Measurements from ENCODE around the gene DNAJC8. TPM values are rescaled to one million over a fixed set of nuclear protein-coding genes. Genes with fewer than 3 reads are reported as not detected.

The DNAJC8 gene, protein sequence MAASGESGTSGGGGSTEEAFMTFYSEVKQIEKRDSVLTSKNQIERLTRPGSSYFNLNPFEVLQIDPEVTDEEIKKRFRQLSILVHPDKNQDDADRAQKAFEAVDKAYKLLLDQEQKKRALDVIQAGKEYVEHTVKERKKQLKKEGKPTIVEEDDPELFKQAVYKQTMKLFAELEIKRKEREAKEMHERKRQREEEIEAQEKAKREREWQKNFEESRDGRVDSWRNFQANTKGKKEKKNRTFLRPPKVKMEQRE
- total RNA-seq, result 100 and 102 TPM in 2 replicates

DNA sequence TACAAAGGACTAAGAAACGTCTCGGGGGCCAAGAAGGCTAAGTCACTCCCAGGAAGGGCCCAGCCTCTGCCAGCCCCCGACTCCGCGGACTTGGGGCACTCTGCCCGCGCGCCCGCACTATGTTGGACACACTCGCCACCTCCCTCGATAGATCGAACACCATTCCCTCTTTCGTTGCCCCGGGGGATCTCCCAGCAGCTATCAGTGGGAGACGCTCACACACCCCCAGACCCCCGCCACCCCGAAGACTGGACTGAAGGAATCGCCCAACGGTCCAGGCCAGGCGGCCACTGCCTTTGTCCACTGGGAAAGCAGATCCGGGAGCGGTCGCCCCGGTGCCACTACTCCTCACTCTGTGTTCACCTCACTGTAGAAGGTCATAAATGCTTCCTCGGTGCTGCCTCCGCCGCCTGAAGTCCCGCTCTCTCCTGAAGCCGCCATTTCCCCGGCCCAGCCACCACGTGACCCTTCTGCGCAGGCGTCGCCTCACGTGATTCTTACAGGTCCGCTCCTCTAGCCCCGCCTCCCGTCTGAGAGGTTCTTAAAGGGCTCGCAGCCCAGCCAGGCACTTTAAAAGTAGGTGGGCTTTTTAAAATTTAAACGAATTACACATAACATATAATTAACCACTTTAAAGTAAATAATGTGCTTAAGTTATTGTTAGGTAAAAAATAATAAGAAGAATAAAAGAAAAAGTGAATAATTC, at the start of gene DNAJC8:
Gene DNAJC8, minus strand, starts transcription at position 472 of the 706 bp plus-strand sequence. Its CDS starts 31 bp downstream, at position 441.
- intact Hi-C loops (cut with micrococcal nuclease), result loop anchor here (2.0 kb wide), 1 partner anchor 460 kb away; the partner anchor contains the start of gene STX12

DNA sequence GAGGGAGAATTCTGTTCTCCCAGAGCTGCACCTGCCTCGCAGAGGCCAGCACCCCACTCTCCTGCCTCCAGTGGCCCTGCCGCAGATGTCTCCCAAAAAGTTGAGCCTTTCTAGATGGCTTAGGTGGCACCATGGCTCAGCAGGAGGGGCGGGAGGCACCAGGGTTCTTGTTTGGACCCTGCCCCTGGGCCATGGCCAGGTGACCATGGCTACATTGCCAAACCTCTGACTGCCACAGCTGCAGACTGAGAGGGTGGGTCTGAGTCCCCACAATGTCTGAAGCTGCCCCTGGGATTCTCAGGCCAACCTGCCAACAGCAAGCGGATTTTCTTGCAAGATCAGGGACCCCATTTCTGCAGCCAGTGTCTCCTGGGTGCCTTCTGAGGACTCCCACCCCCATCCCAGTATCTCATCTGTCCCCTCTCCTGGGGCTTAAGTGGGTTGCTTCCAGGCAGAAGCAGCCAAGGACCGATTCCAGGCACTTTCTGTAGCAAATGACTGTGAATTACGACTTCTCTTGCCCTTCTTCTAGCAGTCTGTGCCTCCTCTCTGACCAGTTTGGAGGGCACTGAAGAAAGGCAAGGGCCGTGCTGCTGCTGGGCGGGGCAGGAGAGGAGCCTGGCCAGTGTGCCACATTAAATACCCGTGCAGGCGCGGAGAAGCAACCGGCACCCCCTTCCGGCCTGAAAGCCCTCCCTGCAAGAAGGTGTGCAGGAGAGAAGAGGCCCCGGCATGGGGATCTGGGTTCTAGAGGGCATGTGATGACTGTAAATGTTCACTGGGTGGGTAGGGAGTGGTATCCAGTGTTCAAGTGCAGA, 49.0 kb upstream of the DNAJC8 start:
- intact Hi-C loops (cut with micrococcal nuclease), result no loop called here

DNA sequence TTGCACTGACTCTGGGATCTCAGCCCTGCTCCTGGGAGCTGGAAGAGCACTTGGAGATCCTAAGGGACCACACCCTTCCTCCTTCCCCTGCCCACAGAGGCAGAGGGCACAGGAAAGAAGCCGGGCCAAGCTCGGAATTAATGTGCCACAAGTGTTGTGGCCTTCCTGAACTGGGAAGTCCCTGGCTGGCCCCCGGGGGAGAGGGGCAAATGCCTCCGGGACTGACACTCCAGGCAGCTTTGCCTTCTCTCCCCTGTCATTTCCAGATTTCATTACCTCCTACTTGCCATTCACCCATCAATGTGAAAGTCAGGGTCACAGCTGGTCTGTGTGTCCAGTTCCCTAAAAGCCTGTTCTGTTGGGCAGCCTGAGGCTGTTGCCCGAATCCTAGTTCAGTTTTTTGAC, 48.1 kb upstream of the DNAJC8 start:
- intact Hi-C loops (cut with micrococcal nuclease), result no loop called here

DNA sequence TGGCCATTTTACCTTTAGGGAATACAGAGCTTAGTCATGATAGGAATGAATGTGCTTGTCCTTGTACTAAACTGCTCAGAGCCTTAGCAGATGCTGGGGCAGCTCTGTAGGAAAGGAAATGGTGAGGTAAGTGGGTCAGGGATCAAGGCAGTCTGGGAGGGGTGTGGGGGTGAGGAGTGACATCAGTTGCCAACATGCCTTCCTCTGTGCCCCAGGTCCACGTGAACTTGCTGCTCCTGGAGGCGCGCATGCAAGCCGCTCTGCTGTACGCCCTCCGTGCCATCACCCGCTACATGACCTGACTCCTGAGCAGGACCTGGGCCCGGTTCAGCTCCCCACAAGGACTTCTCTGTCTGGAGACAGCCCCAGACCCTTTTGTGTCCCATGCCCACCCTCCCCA, 47.7 kb upstream of the DNAJC8 start:
- intact Hi-C loops (cut with micrococcal nuclease), result no loop called here

DNA sequence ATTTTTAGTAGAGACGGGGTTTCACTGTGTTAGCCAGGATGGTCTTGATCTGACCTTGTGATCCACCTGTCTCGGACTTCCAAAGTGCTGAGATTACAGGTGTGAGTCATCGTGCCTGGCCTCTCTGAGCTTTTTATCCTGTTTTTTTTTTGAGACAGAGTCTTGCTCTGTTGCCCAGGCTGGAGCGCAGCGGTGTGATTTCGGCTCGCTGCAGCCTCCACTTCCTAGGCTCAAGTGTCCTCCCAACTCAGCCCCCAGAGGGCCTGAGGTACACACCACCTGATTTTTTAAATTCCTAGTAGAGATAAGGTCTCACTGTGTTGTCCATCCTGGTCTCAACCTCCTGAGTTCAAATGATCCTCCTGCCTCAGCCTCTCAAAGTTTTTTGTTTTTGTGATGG, 46.9 kb upstream of the DNAJC8 start:
- intact Hi-C loops (cut with micrococcal nuclease), result no loop called here

DNA sequence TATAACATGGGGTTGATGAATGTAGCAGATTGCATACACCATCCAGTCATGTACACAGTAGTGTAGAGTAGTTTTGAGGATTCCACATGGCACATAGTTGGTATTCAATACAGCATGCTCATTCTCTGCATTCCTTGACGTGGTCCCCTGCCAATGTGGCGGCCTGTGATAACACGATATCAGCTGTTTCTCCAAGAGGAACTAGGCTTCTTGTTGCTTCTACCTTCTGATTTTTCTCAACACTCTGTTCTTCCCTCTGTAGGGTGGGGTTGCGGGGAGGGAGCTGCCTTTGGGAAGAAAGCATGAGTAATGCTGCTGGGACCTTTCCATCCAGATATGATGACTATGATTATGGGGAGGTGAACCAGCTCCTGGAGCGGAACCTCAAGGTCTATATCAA, 45.9 kb upstream of the DNAJC8 start:
- intact Hi-C loops (cut with micrococcal nuclease), result no loop called here

DNA sequence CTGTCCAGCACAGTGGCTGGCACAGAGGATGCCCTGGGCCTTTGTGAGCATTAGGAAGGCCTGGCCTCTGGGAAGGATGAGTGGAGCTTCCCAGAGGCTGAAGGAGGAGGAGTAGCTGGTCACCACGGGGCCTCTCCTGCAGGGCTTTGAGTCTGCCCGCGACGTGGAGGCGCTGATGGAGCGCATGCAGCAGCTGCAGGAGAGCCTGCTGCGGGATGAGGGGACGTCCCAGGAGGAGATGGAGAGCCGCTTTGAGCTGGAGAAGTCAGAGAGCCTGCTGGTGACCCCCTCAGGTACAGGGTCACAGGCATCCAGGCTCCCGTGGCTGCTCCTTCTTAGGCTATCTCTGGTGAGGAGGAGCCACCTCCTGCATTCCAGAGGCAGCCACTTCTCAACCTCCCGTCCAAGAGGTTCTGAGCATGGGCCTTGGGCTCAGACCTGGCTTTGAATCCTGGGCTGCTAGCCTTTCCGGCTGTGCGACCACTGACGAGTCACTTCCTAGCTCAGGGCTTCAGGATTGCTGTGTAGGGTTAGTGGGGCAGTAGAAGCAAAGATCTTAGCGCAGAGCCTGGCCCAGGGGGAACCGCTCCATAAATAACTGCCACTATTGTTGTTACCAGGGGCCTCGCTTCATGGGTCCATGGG, 40.5 kb upstream of the DNAJC8 start:
- intact Hi-C loops (cut with micrococcal nuclease), result no loop called here

DNA sequence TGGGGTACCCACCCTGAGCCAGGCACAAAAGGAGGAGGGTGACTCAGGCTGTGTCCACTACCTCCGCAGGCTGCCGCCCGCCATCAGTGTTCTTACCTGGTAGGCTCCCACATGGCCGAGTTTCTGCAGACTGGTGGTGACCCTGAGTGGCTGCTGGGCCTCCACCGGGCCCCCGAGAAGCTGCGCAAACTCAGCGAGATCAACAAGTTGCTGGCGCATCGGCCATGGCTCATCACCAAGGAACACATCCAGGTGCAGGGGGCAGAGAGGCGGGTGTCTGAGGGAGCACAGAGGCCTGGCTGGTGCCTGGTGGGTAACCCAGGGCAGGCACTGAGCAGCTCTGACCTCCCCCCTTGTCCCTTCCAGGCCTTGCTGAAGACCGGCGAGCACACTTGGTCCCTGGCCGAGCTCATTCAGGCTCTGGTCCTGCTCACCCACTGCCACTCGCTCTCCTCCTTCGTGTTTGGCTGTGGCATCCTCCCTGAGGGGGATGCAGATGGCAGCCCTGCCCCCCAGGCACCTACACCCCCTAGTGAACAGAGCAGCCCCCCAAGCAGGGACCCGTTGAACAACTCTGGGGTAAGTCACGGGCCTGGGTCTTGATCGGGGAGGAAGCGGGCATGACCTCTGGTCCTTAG, 39.5 kb upstream of the DNAJC8 start:
- intact Hi-C loops (cut with micrococcal nuclease), result no loop called here

DNA sequence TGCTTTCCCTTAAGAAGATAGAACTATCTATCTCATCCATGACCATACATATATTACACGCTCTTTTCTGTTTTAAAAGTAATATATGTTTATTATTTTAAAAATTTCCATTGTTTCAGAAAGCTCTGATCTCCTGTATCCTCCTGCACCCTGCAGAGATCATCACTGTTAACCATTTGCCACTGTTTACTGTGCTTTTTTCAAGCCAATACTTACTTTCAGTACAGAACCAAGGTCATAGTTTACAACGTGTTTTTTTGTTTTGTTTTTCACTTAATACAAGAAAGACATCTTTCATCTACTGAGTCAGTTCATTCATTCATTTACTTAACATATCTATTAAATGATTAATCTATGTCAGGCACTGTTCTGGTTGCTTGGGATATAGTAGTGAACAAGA, 36.7 kb upstream of the DNAJC8 start:
- intact Hi-C loops (cut with micrococcal nuclease), result no loop called here

DNA sequence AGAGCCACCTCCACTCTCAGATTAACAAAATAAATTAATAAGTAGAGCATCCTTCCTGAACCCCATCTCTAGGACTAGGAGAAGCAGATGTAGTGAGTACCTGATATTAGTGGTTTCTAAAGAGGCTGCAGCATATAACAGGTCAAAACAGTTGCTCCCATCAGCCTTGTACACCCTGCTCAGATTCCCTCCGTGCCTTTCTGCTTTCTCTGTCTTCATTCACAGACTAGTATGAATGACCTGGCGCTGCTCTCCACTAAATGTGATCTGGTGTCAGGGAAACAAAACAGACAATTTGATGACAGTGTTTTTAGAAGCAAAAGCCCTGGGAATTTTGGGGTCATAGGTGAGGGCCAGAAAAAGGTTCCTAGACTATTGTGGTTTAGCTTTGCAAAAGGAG, 34.8 kb upstream of the DNAJC8 start:
- intact Hi-C loops (cut with micrococcal nuclease), result no loop called here

DNA sequence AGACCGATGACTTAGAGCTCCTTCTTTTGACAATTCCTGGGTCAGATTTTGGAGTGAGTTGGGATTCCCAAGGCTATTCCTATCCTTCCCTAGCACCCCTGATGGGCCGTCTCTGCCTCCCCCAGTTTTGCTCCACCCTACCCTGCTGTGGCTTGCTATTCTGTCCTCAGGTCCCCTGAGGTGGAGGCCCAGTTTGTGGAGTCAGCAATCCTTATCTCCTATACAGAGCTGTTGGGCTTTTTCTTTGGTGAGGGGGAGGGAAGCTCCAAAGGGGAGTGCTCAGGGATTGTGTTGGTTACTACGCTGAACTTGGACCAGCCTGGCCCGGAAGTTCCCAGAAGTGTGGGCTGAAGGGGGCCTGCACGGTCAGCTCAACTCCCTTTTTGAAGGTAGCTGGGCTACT, 34.1 kb upstream of the DNAJC8 start:
- intact Hi-C loops (cut with micrococcal nuclease), result no loop called here

DNA sequence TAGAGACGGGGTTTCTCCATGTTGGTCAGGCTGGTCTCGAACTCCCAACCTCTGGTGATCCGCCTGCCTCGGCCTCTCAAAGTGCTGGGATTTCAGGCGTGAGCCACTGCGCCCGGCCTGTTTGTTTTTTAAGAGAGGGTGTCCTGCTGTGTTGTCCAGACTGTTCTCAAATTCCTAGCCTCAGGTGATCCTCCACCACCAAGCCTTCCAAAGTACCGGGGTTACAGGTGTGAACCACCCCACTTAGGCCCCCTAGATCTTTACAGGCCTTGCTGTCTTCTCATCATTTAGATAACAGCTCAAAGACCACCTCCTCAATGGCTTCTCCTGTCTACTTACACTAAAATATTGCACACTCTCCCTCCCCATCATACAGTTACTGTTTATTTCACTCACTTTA, 32.7 kb upstream of the DNAJC8 start:
- intact Hi-C loops (cut with micrococcal nuclease), result no loop called here

DNA sequence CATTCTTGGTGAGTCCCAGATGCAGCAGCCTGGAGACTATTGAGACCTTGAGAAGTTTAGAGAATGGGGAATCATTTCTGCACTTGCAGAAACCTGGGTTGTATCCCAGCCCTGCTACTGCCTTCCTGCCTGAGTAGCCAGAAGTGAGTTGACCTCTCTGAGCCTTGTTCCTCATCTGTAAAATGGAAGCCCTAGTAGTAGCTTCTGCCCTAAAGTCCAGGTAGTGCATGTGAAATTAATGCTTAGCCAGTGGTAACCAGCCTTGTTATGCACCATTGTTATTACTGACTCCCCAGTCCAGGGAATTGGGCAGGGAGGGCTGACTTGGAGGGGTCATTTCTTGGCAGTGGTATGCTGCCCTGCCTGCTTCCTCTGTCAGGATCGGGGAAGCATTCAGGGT, 32.1 kb upstream of the DNAJC8 start:
- intact Hi-C loops (cut with micrococcal nuclease), result no loop called here

DNA sequence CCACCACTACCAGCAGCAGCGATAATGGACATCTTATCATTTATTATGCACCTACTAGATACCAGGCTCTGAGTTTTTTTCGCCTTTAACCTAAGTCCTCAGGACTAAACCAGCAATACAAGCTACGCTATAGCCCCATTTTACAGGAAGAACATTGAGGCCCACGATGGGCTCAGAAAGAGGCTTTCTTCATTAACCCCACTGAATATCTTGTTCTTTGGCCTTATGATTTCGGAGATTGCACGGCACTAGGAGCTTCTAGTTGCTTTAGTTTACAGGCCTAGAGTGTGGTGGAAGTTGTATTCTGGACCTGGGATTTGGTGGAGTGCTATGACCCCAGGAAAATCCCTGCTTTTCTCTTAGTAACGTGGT, 28.0 kb upstream of the DNAJC8 start:
- intact Hi-C loops (cut with micrococcal nuclease), result no loop called here

DNA sequence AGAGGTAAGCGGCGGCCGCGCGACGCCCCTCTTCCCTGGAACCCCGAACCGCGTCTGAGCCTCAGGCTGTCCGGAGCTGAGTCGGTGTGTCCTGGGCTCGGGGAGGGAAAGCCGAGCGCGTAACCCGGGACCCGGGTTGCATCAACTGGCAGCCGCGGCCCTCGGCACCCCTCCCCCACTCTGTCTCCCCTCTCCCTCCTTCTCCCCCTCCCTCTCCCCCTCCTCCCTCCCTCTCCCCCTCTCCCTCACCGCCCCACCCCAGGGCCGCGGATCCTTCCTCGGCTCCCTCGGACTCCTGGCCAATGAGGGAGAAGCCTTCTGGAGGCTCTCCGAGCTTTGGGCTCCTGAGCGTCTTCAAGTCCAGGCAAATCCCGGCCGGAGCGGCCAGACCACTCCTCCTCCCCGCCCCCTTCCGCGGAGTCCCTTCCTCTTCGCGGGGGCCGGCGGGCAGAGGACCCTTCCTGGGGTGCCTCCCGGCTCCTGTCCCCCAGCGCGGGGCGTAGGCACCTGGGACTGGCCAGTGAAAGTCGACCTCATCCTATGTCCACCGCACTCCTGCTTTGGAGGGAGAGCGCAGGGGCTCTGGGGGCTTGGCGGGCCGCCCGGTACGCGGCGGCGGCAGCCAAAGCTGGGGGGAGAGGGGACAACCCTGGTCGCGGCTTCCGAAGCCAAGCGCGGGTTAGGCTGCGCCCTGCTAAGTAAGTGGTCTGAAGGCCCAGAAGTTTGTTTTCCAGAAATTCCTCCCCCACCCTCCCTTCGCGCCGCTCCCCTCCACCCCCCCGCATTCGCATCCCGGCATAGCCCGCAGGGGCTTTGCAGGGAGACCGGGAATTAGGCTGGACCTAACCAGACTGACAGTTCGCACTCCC, 27.3 kb upstream of the DNAJC8 start:
- intact Hi-C loops (cut with micrococcal nuclease), result loop anchor here (1.0 to 5.0 kb wide), 9 partner anchors 12 to 667 kb away; partner anchors contain the start of genes ATP5IF1, EYA3, PHACTR4 and TRNAU1AP

DNA sequence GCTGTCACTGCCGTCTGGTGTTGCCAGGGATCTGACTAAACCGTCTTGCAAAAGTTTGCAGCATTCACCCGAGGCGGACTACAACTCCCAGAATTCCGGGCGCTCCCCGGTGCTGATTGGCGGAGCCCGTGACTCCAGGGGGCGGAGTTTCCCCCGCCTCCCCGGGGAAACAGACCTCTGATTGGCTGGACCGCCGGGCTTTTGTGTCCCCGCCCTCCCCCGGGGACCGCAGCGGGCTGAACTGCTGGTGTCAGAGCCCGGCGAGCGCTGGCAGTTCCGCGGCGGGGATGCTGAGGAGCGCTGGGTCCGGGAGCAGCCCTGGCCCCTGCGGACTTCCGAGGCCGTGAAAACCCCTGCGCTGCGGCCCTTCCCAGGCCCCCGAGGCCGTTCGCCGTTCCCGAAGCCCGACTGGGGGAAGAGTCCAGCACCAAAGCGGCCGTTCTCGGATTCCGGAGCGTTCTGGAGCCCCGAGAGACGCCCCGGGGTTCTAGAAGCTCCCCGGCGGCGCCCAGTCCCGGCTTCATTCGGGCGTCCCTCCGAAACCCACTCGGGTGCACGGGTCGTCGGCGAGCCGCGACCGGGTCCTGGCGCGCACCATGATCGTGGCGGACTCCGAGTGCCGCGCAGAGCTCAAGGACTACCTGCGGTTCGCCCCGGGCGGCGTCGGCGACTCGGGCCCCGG, 26.6 kb upstream of the DNAJC8 start, which contains the start of gene SESN2:
Gene SESN2, plus strand, starts transcription at position 267 of the 682 bp plus-strand sequence. Its CDS starts 330 bp downstream, at position 597.
- intact Hi-C loops (cut with micrococcal nuclease), result loop anchor here (1.0 to 5.0 kb wide), 9 partner anchors 11 to 668 kb away; partner anchors contain the start of genes ATP5IF1, EYA3, PHACTR4 and TRNAU1AP

DNA sequence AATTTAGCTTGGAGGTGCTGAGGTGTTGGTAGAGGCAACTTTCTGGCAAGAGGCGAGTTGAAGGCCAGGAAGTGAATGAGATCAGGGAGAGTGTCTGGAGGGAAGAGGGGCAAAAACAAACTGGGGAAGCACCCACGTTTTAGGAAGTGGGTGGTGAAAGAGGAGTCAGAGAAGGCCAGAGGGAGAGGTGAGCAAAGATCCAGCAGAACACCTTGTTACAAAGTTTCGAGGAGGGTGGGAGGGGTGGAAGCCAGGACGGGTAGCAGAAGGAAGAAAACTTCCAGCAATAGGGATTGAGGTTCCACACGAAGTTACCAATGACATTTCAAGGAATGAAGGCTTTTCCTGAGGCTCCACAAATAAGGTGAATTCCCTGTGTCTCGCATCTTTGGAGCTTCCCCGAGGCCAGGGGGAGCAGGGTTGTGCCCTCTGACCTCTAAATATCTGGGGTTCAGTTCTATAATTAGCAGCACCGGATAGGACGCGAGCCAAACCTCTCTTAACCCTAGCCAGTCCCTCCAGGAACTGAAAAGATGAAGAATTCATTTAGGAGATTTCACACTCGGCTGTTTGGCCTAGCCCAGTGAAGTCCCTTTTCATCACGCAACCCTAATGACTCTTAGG, 25.9 kb upstream of the DNAJC8 start:
- intact Hi-C loops (cut with micrococcal nuclease), result loop anchor here (1.0 to 5.0 kb wide), 9 partner anchors 10 to 669 kb away; partner anchors contain the start of genes ATP5IF1, EYA3, PHACTR4 and TRNAU1AP

DNA sequence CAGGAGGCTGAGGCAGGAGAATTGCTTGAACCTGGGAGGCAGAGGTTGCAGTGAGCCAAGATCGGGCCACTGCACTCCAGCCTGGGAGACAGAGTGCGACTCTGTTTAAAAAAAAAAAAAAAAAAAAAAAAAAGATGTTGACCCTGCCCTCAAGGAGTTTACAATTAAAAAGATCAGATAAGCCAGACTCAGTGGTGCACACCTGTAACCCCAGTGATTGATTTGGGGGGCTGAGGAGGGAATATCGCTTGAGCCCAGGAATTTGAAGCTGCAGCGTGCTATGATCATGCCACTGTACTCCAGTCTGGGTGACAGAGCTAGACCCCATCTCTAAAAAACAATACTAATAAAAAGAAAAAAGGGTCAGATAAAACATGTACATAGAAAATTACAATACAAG, 24.9 kb upstream of the DNAJC8 start:
- intact Hi-C loops (cut with micrococcal nuclease), result loop anchor here (5.0 kb wide), 1 partner anchor 670 kb away; no protein-coding TSS in a partner anchor
